IPS-18a (cell line): ENCODE data around the gene PGAM2.

Experiments
- H3K27ac ChIP-seq: one replicate; pipeline ENCODE4 v1.5.1; 2013; ENCODE audit warnings: low read length
- H3K27me3 ChIP-seq: one replicate; pipeline ENCODE4 v1.6.1; 2013; ENCODE audit warnings: mild to moderate bottlenecking, low read length; ENCODE audit not compliant: control insufficient read depth, insufficient read depth
- H3K36me3 ChIP-seq: one replicate; pipeline ENCODE4 v1.6.1; 2013; ENCODE audit warnings: low read depth, low read length; ENCODE audit not compliant: control insufficient read depth
- H3K4me1 ChIP-seq: one replicate; pipeline ENCODE4 v1.6.1; 2013; ENCODE audit warnings: low read depth, low read length; ENCODE audit not compliant: control insufficient read depth
- H3K4me3 ChIP-seq: one replicate; pipeline ENCODE4 v1.5.1; 2013; ENCODE audit warnings: low read length
- H3K9ac ChIP-seq: one replicate; pipeline ENCODE4 v1.6.1; 2013; ENCODE audit warnings: mild to moderate bottlenecking, low read length, moderate library complexity
- H3K9me3 ChIP-seq: one replicate; pipeline ENCODE4 v1.6.1; 2013; ENCODE audit warnings: low read depth, low read length; ENCODE audit not compliant: control insufficient read depth

The PGAM2 gene

GRCh38 chr7:44087911-44088838 lies 22.8 kb upstream of the PGAM2 start:
- H3K4me1 ChIP-seq: peaks cover 3% of the 10 kb centered on the region
- no peak overlapping the region for H3K4me3 ChIP-seq
- no peak overlapping the region for H3K27ac ChIP-seq
- peaks cover 9% of the 10 kb centered on the region for H3K27me3 ChIP-seq
- H3K9me3 ChIP-seq: no peaks in the 10 kb centered on the region
- no peak overlapping the region for H3K9ac ChIP-seq
- H3K36me3 ChIP-seq: no peaks in the 10 kb centered on the region

- Histone ChIP-seq H3K27ac (no peak overlapping the region), H3K9me3 (no peaks in the 10 kb centered on the region), H3K9ac (no peak overlapping the region), H3K4me3 (no peak overlapping the region), H3K27me3 (peaks cover 11% of the 10 kb centered on the region), H3K4me1 (peaks cover 3% of the 10 kb centered on the region), H3K36me3 (no peaks in the 10 kb centered on the region)
These were observed 21.3 kb upstream of the PGAM2 start for GRCh38 chr7:44086627-44087026.

DNA sequence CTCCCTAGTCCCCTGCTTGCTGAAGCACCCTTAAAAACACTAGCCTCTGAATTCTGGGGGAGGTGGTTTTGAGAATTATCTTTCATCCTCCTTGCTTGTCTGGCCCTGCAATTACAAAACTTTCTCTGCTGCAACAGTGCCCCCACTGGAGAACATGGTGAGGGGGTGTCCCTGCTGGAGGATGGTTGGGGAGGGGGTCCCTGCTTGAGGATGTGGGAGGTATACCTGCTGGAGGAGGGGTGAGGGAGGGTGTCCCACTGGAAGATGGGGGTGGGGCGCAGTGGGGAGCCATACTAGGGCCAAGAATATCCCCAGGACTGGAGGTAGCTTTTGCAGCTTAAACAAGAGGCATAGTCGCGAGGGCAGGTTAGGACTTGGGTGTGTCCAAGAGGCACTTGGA lies 20.2 kb upstream of the PGAM2 start:
- no peaks in the 10 kb centered on the region for H3K36me3 ChIP-seq
- H3K4me3 ChIP-seq: no peak overlapping the region
- no peak overlapping the region for H3K9ac ChIP-seq
- peaks cover 3% of the 10 kb centered on the region for H3K4me1 ChIP-seq
- H3K27me3 ChIP-seq: peaks cover 11% of the 10 kb centered on the region
- no peaks in the 10 kb centered on the region for H3K9me3 ChIP-seq
- no peak overlapping the region for H3K27ac ChIP-seq

GRCh38 chr7:44084701-44085100 lies 19.3 kb upstream of the PGAM2 start:
- Histone ChIP-seq H3K27ac (no peak overlapping the region), H3K9ac (no peak overlapping the region), H3K27me3 (peaks cover 11% of the 10 kb centered on the region), H3K4me3 (no peak overlapping the region), H3K4me1 (peaks cover 3% of the 10 kb centered on the region), H3K36me3 (peaks cover 8% of the 10 kb centered on the region), H3K9me3 (no peaks in the 10 kb centered on the region)

DNA sequence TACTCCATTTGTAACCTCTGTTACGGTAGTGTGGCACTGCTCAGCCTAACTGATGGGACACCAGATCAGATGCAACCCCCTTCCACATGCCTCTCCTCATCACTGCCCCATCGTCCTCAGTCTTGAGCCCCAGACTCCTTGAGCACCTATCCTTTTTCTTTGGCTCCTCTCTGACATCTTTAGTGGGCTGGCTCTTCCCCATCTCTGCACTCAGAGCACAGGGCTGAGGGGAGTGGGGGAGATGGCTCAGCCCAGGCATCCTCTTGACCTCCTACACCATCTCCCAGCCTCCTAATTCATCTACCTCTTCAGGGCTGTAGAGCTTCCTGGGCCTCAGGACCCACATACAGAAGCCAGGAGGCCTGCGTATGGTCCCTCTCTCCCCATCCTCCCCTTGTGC lies 18.4 kb upstream of the PGAM2 start:
- Histone ChIP-seq H3K36me3 (peaks cover 16% of the 10 kb centered on the region), H3K4me1 (peaks cover 3% of the 10 kb centered on the region), H3K27me3 (peaks cover 11% of the 10 kb centered on the region), H3K4me3 (no peak overlapping the region), H3K9me3 (no peaks in the 10 kb centered on the region), H3K9ac (no peak overlapping the region), H3K27ac (no peak overlapping the region)

DNA sequence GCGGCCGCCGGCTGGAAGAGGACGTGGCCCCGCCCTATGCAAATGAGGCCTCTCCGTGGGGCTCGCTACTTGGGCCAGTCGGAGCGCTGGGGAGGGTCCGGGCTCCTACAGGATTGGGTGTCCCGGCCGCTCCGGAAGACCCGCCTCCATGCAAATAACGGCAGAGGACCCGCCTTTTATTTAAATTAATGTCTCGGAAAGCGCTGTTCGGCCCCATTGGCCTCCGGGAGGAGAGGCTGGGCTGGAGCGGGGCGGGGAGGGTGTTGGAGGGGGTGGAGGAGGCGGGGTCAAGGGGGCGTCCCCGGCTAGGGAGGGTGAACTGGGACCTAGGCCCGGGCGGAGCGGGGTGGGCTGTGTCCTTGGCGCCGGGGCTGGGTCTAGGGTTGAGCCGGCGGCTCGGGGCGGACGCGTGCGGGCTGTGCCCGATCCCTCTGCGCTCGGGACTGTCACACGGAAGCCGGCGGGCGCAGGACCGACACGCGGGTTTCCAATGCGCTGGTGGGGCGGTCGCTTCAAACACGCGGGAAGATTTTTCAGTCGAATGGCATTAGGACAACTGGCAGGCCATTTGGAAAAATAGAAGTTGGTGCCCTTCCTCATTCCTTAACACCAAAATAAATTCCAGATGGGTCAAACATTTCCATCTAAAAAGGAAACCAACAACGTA lies 17.3 kb upstream of the PGAM2 start:
- Histone ChIP-seq H3K4me3 (peak overlapping the region; percentile 74), H3K36me3 (peaks cover 27% of the 10 kb centered on the region), H3K4me1 (peaks cover 3% of the 10 kb centered on the region), H3K27me3 (peaks cover 11% of the 10 kb centered on the region), H3K27ac (no peak overlapping the region), H3K9me3 (no peaks in the 10 kb centered on the region), H3K9ac (peak overlapping the region; percentile 48)

- H3K9ac ChIP-seq: no peak overlapping the region
These were observed 15.9 kb upstream of the PGAM2 start for GRCh38 chr7:44081266-44081748.

GRCh38 chr7:44080686-44081265 lies 15.4 kb upstream of the PGAM2 start:
- Histone ChIP-seq H3K4me1 (peaks cover 3% of the 10 kb centered on the region), H3K27me3 (peaks cover 11% of the 10 kb centered on the region), H3K9me3 (no peaks in the 10 kb centered on the region), H3K4me3 (peak overlapping the region; percentile 77), H3K36me3 (peaks cover 32% of the 10 kb centered on the region), H3K27ac (no peak overlapping the region), H3K9ac (no peak overlapping the region)

More at GRCh38 chr7:44081266-44081748, 15.9 kb upstream of the PGAM2 start:
- Histone ChIP-seq H3K4me3 (peak overlapping the region; percentile 77), H3K4me1 (peaks cover 3% of the 10 kb centered on the region), H3K9me3 (no peaks in the 10 kb centered on the region), H3K36me3 (peaks cover 28% of the 10 kb centered on the region), H3K27me3 (peaks cover 11% of the 10 kb centered on the region), H3K27ac (no peak overlapping the region)

DNA sequence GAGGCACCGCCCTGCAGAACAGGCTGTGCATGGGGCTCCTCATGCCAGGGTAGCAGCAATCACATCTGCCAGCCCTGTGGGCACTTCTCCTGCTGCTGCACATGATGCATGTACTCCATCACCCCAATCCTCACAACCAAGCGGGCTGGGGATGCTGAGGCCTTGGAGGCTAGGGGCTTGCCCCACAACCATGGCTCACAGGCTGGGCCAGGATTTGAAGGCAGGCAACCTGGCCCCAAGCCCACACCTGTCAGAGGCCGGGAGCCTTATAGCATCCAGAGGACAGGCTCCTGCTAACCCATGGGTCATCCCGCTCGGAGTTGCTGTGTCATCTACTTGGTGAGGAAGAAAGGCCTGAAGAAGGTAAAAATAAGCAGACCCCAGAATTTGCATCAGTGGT lies 14.8 kb upstream of the PGAM2 start:
- Histone ChIP-seq H3K27ac (no peak overlapping the region), H3K9ac (no peak overlapping the region), H3K4me1 (peaks cover 3% of the 10 kb centered on the region), H3K4me3 (no peak overlapping the region), H3K36me3 (peaks cover 33% of the 10 kb centered on the region), H3K27me3 (peaks cover 11% of the 10 kb centered on the region), H3K9me3 (no peaks in the 10 kb centered on the region)

GRCh38 chr7:44079331-44080021 lies 14.1 kb upstream of the PGAM2 start:
- Histone ChIP-seq H3K9ac (no peak overlapping the region), H3K4me1 (peaks cover 3% of the 10 kb centered on the region), H3K27ac (no peak overlapping the region), H3K4me3 (no peak overlapping the region), H3K27me3 (peaks cover 11% of the 10 kb centered on the region), H3K9me3 (no peaks in the 10 kb centered on the region), H3K36me3 (peaks cover 33% of the 10 kb centered on the region)

GRCh38 chr7:44078521-44078920 lies 13.2 kb upstream of the PGAM2 start:
- H3K27me3 ChIP-seq: peaks cover 5% of the 10 kb centered on the region
- H3K9ac ChIP-seq: no peak overlapping the region
- no peaks in the 10 kb centered on the region for H3K9me3 ChIP-seq
- H3K27ac ChIP-seq: no peak overlapping the region
- peaks cover 3% of the 10 kb centered on the region for H3K4me1 ChIP-seq
- peaks cover 36% of the 10 kb centered on the region for H3K36me3 ChIP-seq
- no peak overlapping the region for H3K4me3 ChIP-seq
